Measurements from ENCODE around the gene CNTN4.

DNA sequence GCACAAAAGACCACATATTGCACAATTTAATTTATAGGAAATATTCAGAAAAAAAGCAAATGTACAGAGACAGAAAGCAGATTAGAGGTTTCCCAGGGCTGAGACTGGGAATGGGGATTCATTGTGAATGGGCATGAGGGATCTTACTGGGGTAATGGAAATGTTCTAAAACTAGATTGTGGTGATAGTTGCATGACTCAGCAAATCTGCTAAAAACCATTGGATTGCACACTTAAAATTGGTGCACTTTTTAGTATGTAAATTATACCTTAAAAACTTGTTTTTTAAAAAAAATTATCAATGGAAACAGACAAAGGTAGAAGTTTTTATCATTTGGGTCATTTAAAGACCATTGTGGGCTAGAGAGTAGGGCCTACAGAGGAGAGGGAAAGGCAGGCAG, 780.9 kb downstream of the CNTN4 start:
- TF ChIP-seq POLR2AphosphoS5 (IDR thresholded peaks at IDR 0.05; ENCODE audit: borderline replicate concordance, low read depth, low read length) (no peak), EZH2 (IDR thresholded peaks at IDR 0.05) (no peak), FOXP2 (optimal IDR thresholded peaks at IDR 0.05; ENCODE audit: control extremely low read depth, extremely low read length, insufficient read depth) (no peak)

Data from SK-N-MC (cell line).